ENCODE data around the gene ERC2.

GRCh38 chr3:56294286-56294685, 174.0 kb downstream of the ERC2 start:
- TF ChIP-seq CTCF (IDR thresholded peaks at IDR 0.05) (no peak), POLR2A (IDR thresholded peaks at IDR 0.05) (no peak)
